CD4-positive, alpha-beta memory T cell (primary cell): ENCODE measurements around the gene CACNG5. TPM values are rescaled to one million over a fixed set of nuclear protein-coding genes. Genes with fewer than 3 reads are reported as not detected.

Experiments
- CTCF ChIA-PET: fragments of 350-600 bp; sonication (Branson Sonifier 250); formaldehyde crosslinking; loops from one replicate; lab custom pipeline; 2021; ENCODE audit warnings: inconsistent platforms; ENCODE audit not compliant: partially characterized antibody; lab: Charles Lee
- POLR2A ChIA-PET: fragments of 350-600 bp; sonication (Branson Sonifier 250); formaldehyde crosslinking; loops from one replicate; lab custom pipeline; 2021; ENCODE audit not compliant: partially characterized antibody; lab: Charles Lee
- DNase-seq, 5 donors: peaks; one replicate each; pipeline versions ENCODE4 v3.0.0 to v3.0.0-alpha.2; 2020 to 2022; ENCODE audit warnings: mixed read lengths in 1 of 5
- H3K27ac ChIP-seq: one replicate; pipeline ENCODE4 v1.7.0; 2013; ENCODE audit warnings: low read depth, low read length
- H3K27me3 ChIP-seq: 2 replicates; pipeline ENCODE4 v1.7.0; 2013; ENCODE audit warnings: mild to moderate bottlenecking, low read length, moderate library complexity; ENCODE audit not compliant: insufficient read depth
- H3K36me3 ChIP-seq: 2 replicates; pipeline ENCODE4 v1.7.0; 2013; ENCODE audit warnings: mild to moderate bottlenecking, low read length, moderate library complexity; ENCODE audit not compliant: insufficient read depth
- H3K4me1 ChIP-seq: 2 replicates; pipeline ENCODE4 v1.7.0; 2013; ENCODE audit warnings: mild to moderate bottlenecking, low read length, moderate library complexity; ENCODE audit not compliant: insufficient read depth
- H3K4me3 ChIP-seq, 2 donors: one replicate each; pipeline ENCODE4 v1.7.0; 2013; ENCODE audit warnings: low read length in 2 of 2, mild to moderate bottlenecking in 1 of 2
- H3K9me3 ChIP-seq, 2 donors: one replicate each; pipeline ENCODE4 v1.7.0; 2013; ENCODE audit warnings: low read length in 2 of 2, control low read depth in 1 of 2; ENCODE audit not compliant: control insufficient read depth in 1 of 2
- H3K27ac Mint-ChIP-seq, 7 donors: one replicate each; pipeline ENCODE4 v1.8.0; 2020 to 2021; ENCODE audit warnings: mixed read lengths in 7 of 7, mild to moderate bottlenecking in 6 of 7, inconsistent platforms in 3 of 7, moderate library complexity in 3 of 7
- H3K27me3 Mint-ChIP-seq, 2 donors: one replicate each; pipeline ENCODE4 v1.8.0; 2020 to 2021; ENCODE audit warnings: mixed read lengths in 2 of 2
- H3K36me3 Mint-ChIP-seq, 2 donors: one replicate each; pipeline ENCODE4 v1.8.0; 2020 to 2021; ENCODE audit warnings: mixed read lengths in 2 of 2, inconsistent platforms in 1 of 2, mild to moderate bottlenecking in 1 of 2
- H3K4me1 Mint-ChIP-seq, 4 donors: one replicate each; pipeline ENCODE4 v1.8.0; 2020 to 2021; ENCODE audit warnings: mixed read lengths in 4 of 4, mild to moderate bottlenecking in 1 of 4
- H3K4me3 Mint-ChIP-seq, 8 donors: one replicate each; pipeline ENCODE4 v1.8.0; 2020 to 2021; ENCODE audit warnings: mixed read lengths in 8 of 8, mild to moderate bottlenecking in 7 of 8, moderate library complexity in 6 of 8, inconsistent platforms in 3 of 8
- H3K9me3 Mint-ChIP-seq, 8 donors: one replicate each; pipeline ENCODE4 v1.8.0; 2020 to 2021; ENCODE audit warnings: mixed read lengths in 8 of 8, mild to moderate bottlenecking in 5 of 8, inconsistent platforms in 3 of 8, moderate library complexity in 1 of 8
- intact Hi-C: fragments of 100-400 bp; cut with micrococcal nuclease; formaldehyde crosslinking; loops from one replicate; pipeline ENCODE4 v1.15.1; 2023
- polyA plus RNA-seq, 2 donors: library from polyadenylated mRNA; unstranded; fragments of 300-500 nt; fragmentation: Illumina TruSeq; gene quantifications; one replicate each; pipeline ENCODE4 v1.2.3, GENCODE V29; 2021
- total RNA-seq, 2 experiments: library from RNA; stranded (reverse); gene quantifications; one replicate each; pipeline ENCODE4 v1.2.3, GENCODE V29; 2021

Gene CACNG5
- total and polyA plus RNA-seq, 4 experiments from 2014 or later = not detected

GRCh38 chr17:66793814-66794213 is 41.1 kb upstream of the CACNG5 start:
- intact Hi-C loops = no loop called here
- H3K27ac ChIP-seq = no peak overlapping the region
- H3K4me3 ChIP-seq = no peak overlapping the region
- no peaks in the 10 kb centered on the region for H3K4me1 ChIP-seq
- no peak overlapping the region for H3K4me3 Mint-ChIP-seq
- peaks cover 36% of the 10 kb centered on the region for H3K36me3 ChIP-seq
- H3K4me1 Mint-ChIP-seq = peaks cover 0 to 2% (median 0%) of the 10 kb centered on the region in 4 donors
- ChIA-PET POLR2A (interaction anchor here (0.8 kb wide), 1 partner anchor 91 kb away, joined by 3 read pairs; no protein-coding TSS in a partner anchor), CTCF (interaction anchor here (1.0 kb wide), 1 partner anchor 594 kb away, joined by 3 read pairs; no protein-coding TSS in a partner anchor)
- no peak for DNase-seq
- peaks cover 0 to 2% (median 0%) of the 10 kb centered on the region in 8 donors for H3K9me3 Mint-ChIP-seq
- H3K27me3 ChIP-seq = no peaks in the 10 kb centered on the region
- H3K27me3 Mint-ChIP-seq = no peaks in the 10 kb centered on the region
- H3K9me3 ChIP-seq = no peaks in the 10 kb centered on the region
- H3K36me3 Mint-ChIP-seq = peaks cover 70 to 71% of the 10 kb centered on the region in 2 donors
- H3K27ac Mint-ChIP-seq = peak overlapping the region in 1 of 7 donors; percentile 27

- ChIA-PET POLR2A (no interaction called here), CTCF (interaction anchor here (1.3 kb wide), 1 partner anchor 9 kb away, joined by 3 read pairs; no protein-coding TSS in a partner anchor)
- Mint-ChIP-seq H3K27ac (no peak overlapping the region), H3K27me3 (no peaks in the 10 kb centered on the region), H3K9me3 (peaks cover 0 to 2% (median 0%) of the 10 kb centered on the region in 8 donors), H3K4me3 (no peak overlapping the region), H3K4me1 (peaks cover 0 to 2% (median 0%) of the 10 kb centered on the region in 4 donors), H3K36me3 (peaks cover 61 to 63% of the 10 kb centered on the region in 2 donors)
- Histone ChIP-seq H3K36me3 (peaks cover 28% of the 10 kb centered on the region), H3K27ac (no peak overlapping the region), H3K27me3 (no peaks in the 10 kb centered on the region), H3K4me1 (no peaks in the 10 kb centered on the region), H3K9me3 (no peaks in the 10 kb centered on the region), H3K4me3 (no peak overlapping the region)
- no peak for DNase-seq
- intact Hi-C loops = no loop called here
Observed at GRCh38 chr17:66795486-66795885, 39.4 kb upstream of the CACNG5 start.

- no peaks in the 10 kb centered on the region for H3K27me3 ChIP-seq
- DNase-seq = no peak
- Mint-ChIP-seq H3K27ac (peak overlapping the region in 2 of 7 donors; percentile 7 to 73), H3K4me3 (no peak overlapping the region), H3K9me3 (no peaks in the 10 kb centered on the region), H3K4me1 (peaks cover 0 to 3% (median 0%) of the 10 kb centered on the region in 4 donors), H3K36me3 (peaks cover 54 to 55% of the 10 kb centered on the region in 2 donors), H3K27me3 (no peaks in the 10 kb centered on the region)
- CTCF ChIA-PET = no interaction called here
- intact Hi-C loops = no loop called here
- no peaks in the 10 kb centered on the region for H3K9me3 ChIP-seq
- H3K4me1 ChIP-seq = no peaks in the 10 kb centered on the region
- H3K27ac ChIP-seq = no peak overlapping the region
- POLR2A ChIA-PET = no interaction called here
- H3K4me3 ChIP-seq = no peak overlapping the region
- H3K36me3 ChIP-seq = peaks cover 24% of the 10 kb centered on the region
Observed at GRCh38 chr17:66799849-66800537, 34.9 kb upstream of the CACNG5 start.

- Mint-ChIP-seq H3K4me3 (no peak overlapping the region), H3K27ac (no peak overlapping the region), H3K36me3 (peaks cover 40 to 49% of the 10 kb centered on the region in 2 donors), H3K27me3 (no peaks in the 10 kb centered on the region), H3K4me1 (peaks cover 2 to 24% (median 8%) of the 10 kb centered on the region in 4 donors), H3K9me3 (peaks cover 0 to 2% (median 0%) of the 10 kb centered on the region in 8 donors)
- Histone ChIP-seq H3K9me3 (no peaks in the 10 kb centered on the region), H3K4me1 (no peaks in the 10 kb centered on the region), H3K27ac (no peak overlapping the region), H3K4me3 (no peak overlapping the region), H3K27me3 (no peaks in the 10 kb centered on the region), H3K36me3 (no peaks in the 10 kb centered on the region)
- ChIA-PET CTCF (no interaction called here), POLR2A (no interaction called here)
- intact Hi-C loops = no loop called here
- no peak for DNase-seq
Observed at GRCh38 chr17:66803474-66803951, 31.4 kb upstream of the CACNG5 start.

GRCh38 chr17:66805567-66805966 is 29.4 kb upstream of the CACNG5 start:
- Histone ChIP-seq H3K27me3 (no peaks in the 10 kb centered on the region), H3K27ac (no peak overlapping the region), H3K9me3 (no peaks in the 10 kb centered on the region), H3K4me1 (no peaks in the 10 kb centered on the region), H3K4me3 (no peak overlapping the region), H3K36me3 (no peaks in the 10 kb centered on the region)
- DNase-seq = no peak
- POLR2A ChIA-PET = no interaction called here
- Mint-ChIP-seq H3K27me3 (no peaks in the 10 kb centered on the region), H3K4me3 (no peak overlapping the region), H3K27ac (peak overlapping the region in 2 of 7 donors; percentile 14 to 76), H3K4me1 (peaks cover 2 to 24% (median 8%) of the 10 kb centered on the region in 4 donors), H3K9me3 (peaks cover 0 to 2% (median 0%) of the 10 kb centered on the region in 8 donors), H3K36me3 (peaks cover 36 to 44% of the 10 kb centered on the region in 2 donors)
- intact Hi-C loops = no loop called here
- CTCF ChIA-PET = no interaction called here

GRCh38 chr17:66807182-66807581 is 27.7 kb upstream of the CACNG5 start:
- ChIA-PET POLR2A (no interaction called here), CTCF (no interaction called here)
- peaks cover 0 to 2% (median 0%) of the 10 kb centered on the region in 8 donors for H3K9me3 Mint-ChIP-seq
- Histone ChIP-seq H3K27ac (no peak overlapping the region), H3K9me3 (no peaks in the 10 kb centered on the region), H3K4me3 (no peak overlapping the region), H3K4me1 (no peaks in the 10 kb centered on the region), H3K36me3 (no peaks in the 10 kb centered on the region), H3K27me3 (no peaks in the 10 kb centered on the region)
- H3K4me1 Mint-ChIP-seq = peaks cover 2 to 28% (median 8%) of the 10 kb centered on the region in 4 donors
- DNase-seq = no peak
- peaks cover 28 to 35% of the 10 kb centered on the region in 2 donors for H3K36me3 Mint-ChIP-seq
- no peak overlapping the region for H3K4me3 Mint-ChIP-seq
- intact Hi-C loops = no loop called here
- peak overlapping the region in 2 of 7 donors; percentile 27 to 36 for H3K27ac Mint-ChIP-seq
- H3K27me3 Mint-ChIP-seq = no peaks in the 10 kb centered on the region

GRCh38 chr17:66809408-66809807 is 25.5 kb upstream of the CACNG5 start:
- ChIA-PET POLR2A (no interaction called here), CTCF (no interaction called here)
- Mint-ChIP-seq H3K4me1 (peaks cover 2 to 28% (median 8%) of the 10 kb centered on the region in 4 donors), H3K27ac (no peak overlapping the region), H3K4me3 (no peak overlapping the region), H3K36me3 (peaks cover 19 to 21% of the 10 kb centered on the region in 2 donors), H3K27me3 (peaks cover 0 to 2% of the 10 kb centered on the region in 2 donors), H3K9me3 (peaks cover 0 to 2% (median 0%) of the 10 kb centered on the region in 8 donors)
- no peak overlapping the region for H3K27ac ChIP-seq
- H3K4me1 ChIP-seq = no peaks in the 10 kb centered on the region
- H3K27me3 ChIP-seq = no peaks in the 10 kb centered on the region
- H3K36me3 ChIP-seq = no peaks in the 10 kb centered on the region
- intact Hi-C loops = no loop called here
- no peaks in the 10 kb centered on the region for H3K9me3 ChIP-seq
- no peak overlapping the region for H3K4me3 ChIP-seq
- DNase-seq = no peak
